ENCODE measurements around the gene NMRK1.

The NMRK1 gene

GRCh38 chr9:75071530-75072122 lies 16.3 kb downstream of the NMRK1 start:
- intact Hi-C loops (cut with DNase I): no loop called here
- DNase-seq: peak; percentile 44 to 93 (median 74)

GRCh38 chr9:75069171-75069570 lies 18.8 kb downstream of the NMRK1 start:
- intact Hi-C loops (cut with DNase I): no loop called here
- no peak for DNase-seq

- intact Hi-C loops (cut with DNase I): no loop called here
- DNase-seq: peak in 24 of 42 donors; percentile 28 to 86 (median 56)
These were observed 20.1 kb downstream of the NMRK1 start for GRCh38 chr9:75067894-75068293.

DNA sequence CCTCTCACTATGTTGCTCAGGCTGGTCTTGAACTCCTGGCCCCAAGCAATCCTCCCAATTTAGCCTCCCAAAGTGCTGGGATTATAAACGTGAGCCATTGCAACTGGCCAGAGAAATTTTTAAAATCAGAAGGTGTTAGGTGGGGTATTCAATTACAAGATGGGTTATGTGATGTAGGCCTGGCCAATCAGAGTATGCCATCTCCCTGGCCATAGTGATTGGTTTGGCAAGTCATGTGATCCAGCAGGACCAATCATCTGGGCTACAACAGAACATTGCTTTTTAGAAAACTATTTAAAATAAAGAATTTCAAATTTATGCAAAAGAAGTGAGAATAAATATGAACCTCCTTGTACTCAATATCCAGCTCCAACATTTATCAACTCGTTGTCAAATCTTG lies 22.4 kb downstream of the NMRK1 start:
- intact Hi-C loops (cut with DNase I): no loop called here
- DNase-seq: no peak

DNA sequence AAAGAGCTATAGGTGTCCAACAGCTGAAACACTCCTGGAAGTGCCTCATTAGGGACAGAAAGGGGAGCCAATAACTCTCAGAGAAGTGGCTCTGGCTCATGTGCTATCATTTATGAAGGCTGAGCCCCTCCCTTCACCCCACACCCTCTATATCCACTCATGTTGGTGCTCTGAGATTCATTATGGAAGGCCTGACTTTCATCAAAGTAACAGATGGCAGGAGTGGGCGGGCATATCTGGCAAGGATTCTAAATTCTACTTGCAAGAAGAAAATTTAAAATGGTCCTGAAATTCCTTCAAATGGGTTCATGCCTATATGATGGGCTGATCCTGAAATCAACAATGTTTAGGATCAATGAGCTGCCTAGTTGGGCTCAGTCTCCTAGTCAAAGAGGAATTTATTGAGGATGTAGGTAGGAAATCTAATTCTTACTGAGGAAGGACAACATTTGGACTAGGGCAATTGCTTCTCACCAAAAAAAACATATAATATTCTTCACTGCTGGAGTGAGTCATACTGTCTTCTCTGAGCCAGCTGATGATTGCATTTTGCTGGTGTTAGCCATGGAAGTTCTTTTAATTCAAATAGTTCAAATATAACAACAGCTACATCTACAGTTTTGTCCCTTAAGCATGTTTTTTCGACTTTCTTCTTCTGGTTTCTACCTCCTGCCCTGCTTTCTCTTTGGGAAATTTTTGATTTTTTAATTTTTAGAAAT lies 23.5 kb downstream of the NMRK1 start:
- peak in 27 of 42 donors; percentile 25 to 82 (median 53) for DNase-seq

DNA sequence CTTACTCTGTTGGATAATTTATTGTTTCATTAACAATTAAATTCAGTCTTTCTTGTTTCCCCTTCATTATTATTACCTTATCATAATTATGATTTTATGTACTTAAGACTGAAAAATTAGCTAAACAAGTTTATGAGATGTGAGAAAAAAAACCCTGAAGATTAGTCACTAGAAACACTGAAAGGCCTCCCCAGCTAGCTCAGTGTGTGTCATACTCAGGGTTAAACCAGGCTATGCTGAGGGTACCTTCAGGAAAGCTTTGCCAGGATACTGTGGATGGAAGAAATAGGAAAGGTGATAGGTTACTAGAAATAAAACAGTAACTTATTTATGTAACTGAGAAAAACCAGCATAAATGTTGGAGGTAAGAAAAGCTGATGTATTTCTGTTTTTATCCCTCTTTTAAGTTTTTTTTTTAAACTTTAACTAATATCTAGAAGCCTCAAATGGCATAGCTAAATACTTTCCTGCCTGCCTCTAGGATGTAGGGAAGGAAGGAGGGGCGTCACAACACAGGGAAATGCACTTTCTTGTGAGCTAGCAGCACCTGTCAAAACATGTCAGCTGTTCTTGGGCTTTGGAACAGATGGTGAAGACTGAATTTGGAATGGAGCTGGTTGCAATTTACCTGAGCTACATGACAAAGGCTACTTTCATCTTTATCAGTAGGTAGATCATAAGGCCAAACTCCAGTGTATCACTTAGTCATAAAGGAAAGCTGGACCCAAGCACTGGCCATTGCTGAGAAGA lies 24.2 kb downstream of the NMRK1 start:
- peak in 12 of 42 donors; percentile 12 to 69 (median 45) for DNase-seq

More for the DNA sequence above, 23.5 kb downstream of the NMRK1 start:
- intact Hi-C loops (cut with DNase I): no loop called here

DNA sequence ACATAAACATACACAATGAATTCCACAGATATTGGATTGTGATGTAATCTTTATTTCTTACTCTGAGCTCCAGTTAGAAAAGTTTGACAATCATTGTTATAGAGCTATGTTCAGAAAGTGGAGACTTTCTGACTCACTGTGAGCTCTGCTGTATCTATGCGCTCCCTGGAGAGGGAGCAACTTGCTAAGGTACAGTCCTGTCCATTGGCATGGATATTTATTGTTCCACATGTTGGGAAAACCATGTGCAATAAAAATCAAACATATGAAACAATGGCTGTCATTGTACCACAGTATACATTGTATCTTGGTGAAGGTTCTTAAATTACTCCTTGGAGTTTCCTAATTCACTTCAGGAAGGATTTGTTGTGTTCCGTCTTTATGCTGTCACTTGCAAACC lies 26.8 kb downstream of the NMRK1 start:
- no peak for DNase-seq
- intact Hi-C loops (cut with DNase I): no loop called here

More for the DNA sequence above, 24.2 kb downstream of the NMRK1 start:
- intact Hi-C loops (cut with DNase I): no loop called here

DNA sequence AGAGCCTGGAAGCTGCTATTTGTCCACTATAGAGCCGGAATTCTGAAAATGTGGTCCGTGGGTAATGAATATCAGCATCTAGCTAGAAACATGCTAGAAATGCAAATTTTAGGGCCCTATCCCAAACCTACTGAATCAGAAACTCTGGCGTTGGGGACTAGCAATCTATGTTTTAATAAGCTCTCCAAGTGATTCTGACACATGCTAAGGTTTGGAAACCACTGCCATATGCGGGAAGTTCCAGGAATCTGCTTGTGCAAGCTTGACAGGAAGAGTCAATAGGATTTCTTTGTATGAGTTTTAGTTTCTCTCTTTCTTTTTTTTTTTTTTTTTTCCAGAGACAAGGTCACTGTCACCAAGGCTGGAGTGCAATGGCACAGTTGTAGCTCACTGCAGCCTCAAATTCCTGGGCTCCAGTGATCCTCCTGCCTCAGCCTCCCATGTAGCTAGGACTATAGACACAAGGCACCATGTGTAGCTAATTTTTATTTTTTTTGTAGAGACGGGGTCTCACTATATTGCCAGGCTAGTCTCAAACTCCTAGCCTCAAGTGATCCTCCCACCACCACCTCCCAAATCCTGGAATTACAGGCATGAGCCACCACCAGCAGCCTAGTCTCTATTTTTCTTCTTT lies 33.5 kb downstream of the NMRK1 start:
- no peak for DNase-seq
- intact Hi-C loops (cut with DNase I): no loop called here

DNA sequence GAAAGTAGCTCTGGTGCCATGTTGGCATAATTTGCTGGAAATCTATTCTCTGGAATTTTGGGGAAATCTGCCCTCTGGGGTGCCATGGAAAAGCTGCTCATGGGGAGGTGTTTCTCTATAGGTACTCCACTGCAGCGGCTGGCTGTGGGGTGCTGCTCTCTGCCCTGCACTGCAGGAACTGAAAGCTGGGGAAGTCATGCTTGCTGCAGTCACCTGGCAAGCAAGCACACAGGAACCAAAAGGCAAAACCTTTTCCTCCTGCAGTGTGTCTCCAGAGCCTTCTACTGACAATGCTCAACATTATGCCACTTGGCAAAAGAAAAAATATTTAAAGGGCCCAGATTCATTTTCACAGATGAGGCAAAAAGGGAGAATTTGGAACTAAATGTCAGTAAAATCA lies 34.1 kb downstream of the NMRK1 start:
- no peak for DNase-seq
- intact Hi-C loops (cut with DNase I): no loop called here

DNA sequence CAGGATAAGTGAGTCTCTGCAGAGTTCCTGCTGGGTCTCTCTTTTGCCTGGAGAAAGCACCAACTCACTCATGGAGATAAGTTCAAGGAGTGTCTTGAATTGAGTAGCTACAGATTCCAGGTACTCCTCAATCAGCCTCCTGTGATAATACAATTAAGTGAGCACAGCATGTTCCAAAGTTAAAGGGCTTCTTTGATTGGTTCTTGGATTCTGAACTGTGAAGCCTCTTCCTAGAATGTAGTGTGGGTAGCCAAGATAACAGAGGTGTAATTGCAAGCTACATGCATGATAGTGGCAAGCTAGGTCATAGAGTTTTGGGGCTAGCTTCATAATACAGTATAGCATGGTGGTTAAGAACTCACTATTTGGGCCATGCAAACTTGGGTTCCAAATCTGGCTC lies 36.7 kb downstream of the NMRK1 start:
- DNase-seq: no peak
- intact Hi-C loops (cut with DNase I): no loop called here

GRCh38 chr9:75047506-75047905 lies 40.4 kb downstream of the NMRK1 start:
- peak in 13 of 42 donors; percentile 21 to 74 (median 46) for DNase-seq
- intact Hi-C loops (cut with DNase I): no loop called here

DNA sequence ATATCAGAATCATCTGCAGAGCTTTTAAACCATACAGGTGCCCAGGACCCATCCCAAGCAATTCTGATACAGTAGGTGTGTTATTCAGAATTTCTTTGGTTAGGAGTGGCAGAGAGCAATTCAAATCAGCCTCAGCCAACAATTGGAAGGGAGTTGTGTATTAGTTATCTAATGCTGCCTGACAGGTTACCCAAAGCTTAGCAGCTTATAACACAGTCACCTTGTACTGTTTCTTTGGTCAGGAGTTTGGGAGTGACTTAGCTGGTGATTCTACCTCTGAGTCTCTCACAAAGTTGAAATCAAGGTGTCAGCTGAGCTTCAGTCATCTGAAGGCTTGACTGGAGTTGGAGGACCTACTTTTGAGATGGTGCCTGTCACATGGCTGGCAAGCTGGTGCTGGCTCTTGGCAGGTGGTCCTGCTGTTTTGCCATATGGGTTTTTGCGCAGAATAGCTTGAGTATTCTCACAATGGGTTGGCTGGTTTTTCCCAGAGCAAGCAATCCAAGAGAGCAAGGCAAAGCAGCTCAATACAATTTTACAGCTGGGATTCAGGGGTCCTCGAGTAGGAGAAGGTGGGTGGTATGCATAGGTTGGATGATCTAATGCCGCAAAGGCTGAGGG lies 41.1 kb downstream of the NMRK1 start:
- intact Hi-C loops (cut with DNase I): no loop called here
- DNase-seq: no peak

DNA sequence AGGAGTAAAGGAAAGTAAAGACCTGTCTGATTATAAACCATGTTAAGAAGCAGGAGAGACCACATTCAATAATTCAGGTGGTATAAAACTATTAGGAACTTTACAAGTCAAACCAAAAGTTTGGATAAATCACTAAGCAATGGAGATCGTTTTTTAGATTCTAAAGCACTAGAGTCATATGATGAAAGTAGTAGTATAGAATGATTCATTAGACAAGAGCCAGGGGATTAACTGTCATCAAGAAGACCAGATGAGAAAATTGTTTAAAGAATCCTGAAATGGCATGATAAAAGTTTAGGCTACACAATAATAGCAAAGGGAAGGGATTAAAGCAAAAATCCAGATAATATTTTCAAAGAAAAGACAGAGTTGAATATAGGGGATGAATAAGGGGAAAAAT lies 46.9 kb downstream of the NMRK1 start:
- DNase-seq: no peak
- intact Hi-C loops (cut with DNase I): no loop called here

GRCh38 chr9:75039801-75040200 lies 48.2 kb downstream of the NMRK1 start:
- intact Hi-C loops (cut with DNase I): no loop called here
- DNase-seq: no peak

- intact Hi-C loops (cut with DNase I): no loop called here
These were observed 48.9 kb downstream of the NMRK1 start for GRCh38 chr9:75039009-75039408.

GRCh38 chr9:75036793-75037192 lies 51.2 kb downstream of the NMRK1 start:
- intact Hi-C loops (cut with DNase I): no loop called here
- DNase-seq: no peak

More at GRCh38 chr9:75039009-75039408, 48.9 kb downstream of the NMRK1 start:
- DNase-seq: no peak

- intact Hi-C loops (cut with DNase I): no loop called here
- DNase-seq: no peak
These were observed 54.0 kb downstream of the NMRK1 start for GRCh38 chr9:75033791-75034473.

Measured in head of caudate nucleus (tissue), 42 donors.